HG03139 (cell line): Measurements from ENCODE around the gene SMARCE1.

ENCODE experiments used
- ATAC-seq: cut with Tn5 transposase; IDR thresholded peaks from one replicate; pipeline ENCODE4 v1.9.1; 2021; ENCODE audit not compliant: unreplicated experiment

SMARCE1 gene

GRCh38 chr17:40612599-40613244 lies 34.9 kb downstream of the SMARCE1 start:
- ATAC-seq, result no peak

DNA sequence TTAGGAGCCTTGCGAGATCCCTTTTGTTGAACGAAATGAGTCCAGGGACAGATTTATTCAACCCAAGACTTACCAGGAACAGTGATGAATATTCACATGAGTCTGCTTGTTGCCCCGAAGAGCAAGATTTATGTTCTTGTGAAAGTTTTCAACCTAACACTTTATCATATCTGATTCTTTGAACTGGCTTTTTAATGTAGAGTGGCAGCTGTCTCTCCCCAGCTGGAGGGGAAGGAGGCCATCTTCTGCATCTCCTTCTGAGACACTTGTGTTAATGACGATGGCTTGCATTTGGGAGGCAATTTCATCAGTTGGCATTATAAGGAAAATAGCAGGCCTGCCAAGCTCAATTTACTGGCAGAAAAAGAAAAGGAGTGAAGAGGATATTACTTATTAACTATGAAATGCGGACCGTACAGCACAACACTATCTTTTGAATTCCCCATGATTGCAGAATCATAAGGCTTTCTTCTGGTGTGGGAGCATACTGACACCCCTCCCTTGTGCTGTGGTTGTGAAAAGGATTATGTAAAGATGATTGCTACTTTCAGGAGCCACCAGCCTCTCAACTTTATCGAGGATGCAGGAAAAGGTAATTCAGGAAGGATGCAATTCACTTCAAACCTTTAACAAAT lies 35.7 kb downstream of the SMARCE1 start:
- ATAC-seq, result no peak

GRCh38 chr17:40610359-40610758 lies 37.3 kb downstream of the SMARCE1 start:
- ATAC-seq, result no peak

DNA sequence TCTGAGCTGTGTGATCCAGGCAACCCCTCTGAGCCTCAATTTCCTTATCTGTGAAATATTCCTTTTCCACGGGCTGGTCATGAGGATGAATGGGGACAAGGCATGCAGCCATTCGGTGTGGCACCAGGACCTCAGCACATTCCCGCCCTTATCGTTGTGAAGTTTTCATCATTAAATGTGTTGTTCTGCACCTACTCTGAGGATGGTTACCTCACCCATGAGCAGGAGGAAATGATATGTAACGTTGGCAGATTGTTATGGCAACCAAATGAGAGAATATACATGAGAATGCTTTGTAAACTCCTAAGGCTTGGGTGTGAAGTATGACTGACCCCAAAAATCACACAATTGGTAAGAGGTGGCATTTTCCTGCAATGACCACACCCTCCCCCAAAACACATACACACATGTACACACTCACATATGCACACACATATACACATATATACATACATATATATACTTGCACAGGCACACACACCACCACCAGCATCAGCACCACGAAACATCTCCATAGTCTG lies 39.5 kb downstream of the SMARCE1 start:
- ATAC-seq, result no peak

- no peak for ATAC-seq
These were observed 40.0 kb downstream of the SMARCE1 start for GRCh38 chr17:40607641-40608040.

DNA sequence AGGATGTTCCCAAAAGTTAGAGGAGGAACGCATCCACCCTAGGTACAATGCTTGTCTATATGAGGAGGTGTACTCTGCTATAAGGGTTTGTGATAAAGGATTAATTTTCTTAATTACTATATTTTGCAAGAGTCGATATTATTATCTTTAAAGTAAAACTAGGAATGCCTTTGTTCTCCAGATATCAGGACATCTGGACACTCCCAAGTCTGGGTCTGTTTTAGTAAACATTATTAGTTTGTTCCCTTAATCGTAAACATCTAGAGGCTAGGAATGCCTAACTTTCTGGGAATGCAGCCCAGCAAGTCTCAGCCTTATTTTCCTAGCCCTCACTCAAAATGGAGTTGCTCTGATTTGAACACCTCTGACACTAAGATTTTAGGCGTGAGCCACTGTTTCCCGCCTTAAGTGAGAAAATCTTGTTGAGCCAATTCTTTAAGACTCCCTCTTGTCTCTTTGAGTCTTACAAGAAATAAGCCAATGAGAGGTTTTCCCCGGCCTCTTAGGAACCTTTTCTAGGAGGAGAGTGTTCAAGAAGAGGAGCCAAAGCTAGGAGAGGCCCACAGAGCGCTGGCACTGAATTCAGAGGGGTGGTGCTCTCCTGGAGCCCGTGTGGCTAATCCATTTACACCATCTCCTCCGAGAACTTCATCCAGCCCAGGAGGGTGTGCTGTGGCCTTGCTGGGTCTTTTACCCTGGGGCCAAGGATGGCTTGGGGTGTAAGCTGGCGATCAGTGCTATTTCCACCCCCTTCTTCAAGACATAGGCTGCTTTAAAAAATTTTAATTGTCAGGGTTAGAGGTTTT lies 40.9 kb downstream of the SMARCE1 start:
- no peak for ATAC-seq

DNA sequence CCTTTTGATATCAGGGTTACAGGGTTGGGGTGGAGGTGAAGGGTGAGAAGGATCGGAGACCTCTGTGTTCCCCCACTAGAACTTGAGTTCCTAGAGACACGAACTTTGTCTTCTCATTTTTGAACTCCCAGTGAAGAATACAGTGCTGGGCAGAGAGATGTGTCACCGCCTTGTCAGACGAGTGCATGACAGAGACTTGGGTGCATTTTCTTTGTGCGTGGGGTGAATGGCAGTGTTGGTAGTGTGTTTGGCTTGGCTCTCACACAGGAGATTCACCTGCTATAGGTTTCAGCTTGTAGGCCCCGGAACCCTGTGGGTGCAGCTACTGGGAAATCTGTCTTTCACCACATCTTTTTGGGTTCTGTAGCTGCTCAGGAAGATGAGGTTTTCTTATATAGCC lies 42.3 kb downstream of the SMARCE1 start:
- no peak for ATAC-seq

DNA sequence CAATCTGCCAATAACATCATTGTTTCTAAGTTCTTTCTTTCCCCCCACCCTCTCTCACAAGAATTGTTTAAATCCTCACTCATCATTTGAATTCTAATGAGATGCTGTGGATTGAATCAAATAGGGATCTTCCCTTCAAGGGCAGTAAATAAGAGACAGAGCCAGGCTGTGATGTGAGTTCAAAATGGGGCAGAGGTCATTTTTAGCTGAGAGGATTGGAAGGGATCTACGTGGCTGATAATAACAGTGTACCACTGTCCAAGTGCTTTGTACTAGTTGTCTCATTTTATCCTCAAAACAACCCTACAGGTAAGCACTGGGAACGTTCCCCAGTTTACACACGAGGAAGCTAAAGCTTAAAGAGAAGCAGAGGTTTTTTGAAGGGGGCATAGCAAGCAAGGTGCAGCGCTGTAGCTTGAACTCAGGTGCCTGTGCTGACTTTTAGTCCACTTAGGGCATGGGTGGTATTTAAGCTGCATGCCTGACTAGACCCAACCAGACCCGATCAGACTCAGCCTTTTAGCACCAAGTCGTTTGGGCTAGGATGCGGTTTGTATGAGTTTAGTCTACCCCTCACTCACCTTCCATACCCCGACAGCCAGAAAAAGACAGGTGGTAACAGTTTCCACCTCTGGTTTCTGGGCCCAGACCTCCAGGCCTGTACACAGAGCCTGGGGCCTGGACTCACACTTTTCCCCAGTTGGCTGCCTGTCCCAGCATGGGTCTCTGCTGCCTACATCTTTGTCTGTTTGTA lies 43.1 kb downstream of the SMARCE1 start:
- no peak for ATAC-seq

- no peak for ATAC-seq
These were observed 44.9 kb downstream of the SMARCE1 start for GRCh38 chr17:40602445-40603443.

- ATAC-seq, result no peak
These were observed 47.1 kb downstream of the SMARCE1 start for GRCh38 chr17:40600486-40601046.

GRCh38 chr17:40599468-40599763 lies 48.2 kb downstream of the SMARCE1 start:
- no peak for ATAC-seq

DNA sequence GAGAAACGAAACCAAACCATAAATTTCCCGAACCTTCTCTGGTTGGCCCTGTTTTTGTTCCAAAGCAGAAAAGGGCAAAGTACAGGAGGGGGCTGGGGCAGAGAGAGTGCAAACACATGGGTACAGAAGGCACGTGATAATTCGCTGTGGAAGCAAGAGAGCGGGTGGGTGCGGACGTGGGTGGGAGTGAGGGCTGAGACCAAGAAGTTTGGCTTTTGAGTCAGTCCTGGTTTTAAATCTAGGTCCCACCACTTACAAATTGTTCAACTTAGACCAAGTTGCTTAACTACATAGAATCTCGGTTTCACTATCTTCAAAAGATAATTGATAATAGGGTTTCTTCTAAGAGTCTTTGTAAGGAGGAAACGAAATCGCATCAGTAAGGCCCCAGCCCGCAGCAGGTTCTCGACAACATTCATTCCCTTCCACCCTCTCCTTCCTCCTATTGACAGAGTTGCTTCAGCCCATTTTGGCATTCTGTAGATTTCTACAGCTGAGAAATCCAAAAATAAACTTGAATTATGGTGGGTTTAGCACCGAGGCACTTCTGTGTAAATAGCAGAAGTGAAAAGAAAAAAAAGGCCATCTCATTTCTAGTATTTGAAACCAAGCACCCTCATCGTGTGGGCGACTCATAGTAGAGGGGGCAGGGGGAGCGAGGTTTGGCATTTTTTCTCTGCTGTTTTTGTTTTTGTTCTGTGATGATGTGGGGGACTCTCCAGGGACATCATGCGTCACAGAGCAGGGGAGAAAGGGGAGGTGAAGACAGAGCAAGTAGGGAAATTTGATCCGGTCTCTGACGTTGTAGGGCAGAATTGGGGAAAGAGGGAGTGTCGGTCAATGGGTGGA lies 48.8 kb downstream of the SMARCE1 start:
- ATAC-seq, result peak; percentile 52

DNA sequence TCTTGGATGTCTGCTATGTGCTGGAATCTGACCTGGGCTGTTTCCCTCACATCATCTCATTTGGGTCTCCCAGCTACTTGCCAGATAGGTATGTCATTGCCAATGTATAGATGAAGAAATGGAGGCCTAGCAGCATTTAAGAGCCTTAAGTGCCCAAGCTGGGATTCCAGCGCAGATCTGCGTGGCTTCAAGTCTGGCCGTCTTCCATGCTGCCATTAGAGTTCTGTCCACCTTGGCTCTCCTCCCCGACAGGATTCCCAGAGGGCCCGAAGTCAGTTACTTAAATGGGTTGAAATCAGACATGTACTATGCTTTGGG lies 49.4 kb downstream of the SMARCE1 start:
- ATAC-seq, result no peak

DNA sequence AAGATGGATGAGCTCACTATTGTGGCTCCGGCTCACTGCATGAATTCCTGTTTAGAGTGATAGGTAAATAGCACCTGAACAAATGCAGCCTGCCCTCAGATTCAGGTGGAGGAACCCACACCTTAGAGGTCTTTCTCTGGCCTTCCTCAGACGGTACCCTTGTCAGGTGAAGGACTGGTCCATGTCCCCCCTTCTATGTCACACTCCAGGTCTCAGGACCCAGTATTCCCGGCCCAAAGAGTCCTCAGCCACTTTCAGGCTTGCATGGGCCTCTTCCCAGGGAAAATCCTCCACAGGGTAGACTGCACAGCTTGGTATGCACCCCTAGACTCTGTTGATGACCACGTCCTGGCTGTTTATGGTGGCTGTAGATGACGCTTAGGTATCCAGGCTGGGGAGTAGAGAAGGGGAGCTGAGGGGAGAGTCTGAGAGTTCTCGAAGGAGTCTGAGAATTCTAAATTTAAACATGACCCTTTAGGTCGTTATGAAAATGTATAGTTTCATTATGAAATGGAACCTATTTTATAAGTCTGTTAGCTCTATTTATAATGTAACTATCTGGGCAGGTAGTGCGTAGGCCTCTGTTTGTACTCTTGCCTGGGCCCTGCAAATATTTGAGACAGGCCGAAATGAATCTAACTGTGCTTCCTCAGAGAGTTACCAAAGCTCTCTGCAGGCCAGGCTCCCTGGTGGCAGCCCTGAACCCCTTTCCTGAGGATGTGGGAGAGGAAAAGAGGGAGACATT lies 49.9 kb downstream of the SMARCE1 start:
- ATAC-seq, result no peak

GRCh38 chr17:40597156-40597555 lies 50.5 kb downstream of the SMARCE1 start:
- ATAC-seq, result no peak

GRCh38 chr17:40596261-40596919 lies 51.2 kb downstream of the SMARCE1 start:
- ATAC-seq, result no peak

DNA sequence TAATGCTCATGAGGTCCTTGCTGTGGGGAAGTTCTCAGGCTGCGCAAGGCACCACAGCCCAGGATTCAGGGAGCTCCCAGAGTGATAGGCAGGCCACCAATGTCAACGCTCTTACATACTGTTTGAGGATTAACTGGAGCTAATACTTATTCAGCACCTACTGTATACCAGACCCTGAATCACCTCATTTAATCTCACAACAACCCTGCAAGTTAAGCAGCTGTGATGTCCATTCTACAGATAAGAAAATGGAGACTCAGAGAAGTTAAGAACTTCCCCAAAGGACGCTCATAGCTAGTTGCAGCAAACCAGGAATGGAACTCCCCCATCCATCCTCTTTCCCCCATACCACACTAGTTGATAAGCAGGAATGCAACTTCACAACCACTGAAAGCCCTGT lies 56.9 kb downstream of the SMARCE1 start:
- no peak for ATAC-seq

DNA sequence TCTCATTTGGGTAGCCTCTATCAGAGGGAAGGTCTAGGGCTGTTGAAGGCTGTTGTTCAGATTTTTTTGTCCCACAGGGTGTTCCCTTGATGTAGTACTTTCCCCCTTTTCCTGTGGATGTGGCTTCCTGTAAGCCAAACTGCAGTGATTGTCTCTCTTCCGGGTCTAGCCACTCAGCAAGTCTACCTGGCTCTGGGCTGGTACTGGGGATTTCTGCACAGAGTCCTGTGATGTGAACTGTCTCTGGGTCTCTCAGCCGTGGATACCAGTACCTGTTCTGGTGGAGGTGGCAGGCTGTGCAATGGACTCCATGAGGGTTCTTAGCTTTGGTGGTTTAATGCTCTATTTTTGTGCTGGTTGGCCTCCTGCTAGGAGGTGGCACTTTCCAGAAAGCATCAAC lies 59.1 kb downstream of the SMARCE1 start:
- no peak for ATAC-seq
